Stimulated activated CD4-positive, alpha-beta T cell treated with anti-CD3 and anti-CD28 coated beads, Interleukin-1b, Interleukin-23, amount 100 ng/mL, for 1 hour (primary cell): ENCODE data around the gene SHISA6.
"Not testable (repeated sequence)": the region's sequence is repeated elsewhere in the genome, so short reads cannot be mapped to it uniquely, and the experiment has no call there.

ENCODE experiments used
- DNase-seq, 2 donors: peaks; one replicate each; pipeline ENCODE4 v3.0.0-alpha.2; 2020; ENCODE audit warnings: low read depth in 2 of 2

The SHISA6 gene

DNA sequence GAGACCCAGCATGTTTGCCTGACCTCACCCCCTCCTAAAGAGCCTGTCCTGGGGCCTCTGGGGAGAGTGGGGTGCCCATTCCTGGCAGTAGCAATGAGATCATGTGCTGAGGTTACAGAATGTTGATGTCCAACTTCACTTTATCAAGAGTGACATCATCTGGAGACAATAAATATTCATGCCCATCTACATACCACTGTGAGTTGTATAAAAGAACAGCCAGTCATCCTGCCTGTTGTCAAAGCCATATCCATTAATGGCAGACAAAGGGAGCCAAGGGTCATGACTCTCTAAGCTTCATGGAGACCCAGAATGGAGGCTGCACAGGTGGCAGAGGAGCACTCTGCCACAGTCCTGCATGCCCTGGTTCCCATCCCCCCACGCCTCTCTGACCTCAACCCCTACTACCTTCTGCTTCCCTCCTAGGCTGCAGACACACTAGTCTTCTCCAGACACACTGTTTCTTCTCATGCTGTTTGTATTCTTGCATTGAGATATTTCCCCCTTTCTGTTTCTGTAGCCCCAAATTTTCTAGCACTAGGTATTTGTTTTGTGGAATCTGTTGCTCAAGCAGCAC, 27.1 kb downstream of the SHISA6 start:
- no peak for DNase-seq

DNA sequence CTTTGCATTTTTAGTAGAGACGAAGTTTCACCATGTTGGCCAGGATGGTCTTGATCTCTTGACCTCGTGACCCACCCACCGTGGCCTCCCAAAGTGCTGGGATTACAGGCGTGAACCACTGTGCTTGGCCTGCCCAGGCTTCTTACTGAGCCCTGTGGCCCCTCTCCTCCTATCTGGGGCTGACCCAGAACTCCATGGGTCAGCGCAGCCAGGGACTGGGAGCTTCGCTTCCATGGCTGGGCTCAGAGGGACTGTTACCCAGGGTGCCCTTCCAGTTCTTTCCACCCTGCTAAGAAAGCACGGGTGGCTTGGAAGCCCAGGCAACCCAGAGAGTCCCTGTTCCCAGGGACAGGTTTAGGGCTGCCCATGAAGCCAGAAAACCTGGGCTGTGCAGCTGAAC, 28.2 kb downstream of the SHISA6 start:
- DNase-seq, result no peak

DNA sequence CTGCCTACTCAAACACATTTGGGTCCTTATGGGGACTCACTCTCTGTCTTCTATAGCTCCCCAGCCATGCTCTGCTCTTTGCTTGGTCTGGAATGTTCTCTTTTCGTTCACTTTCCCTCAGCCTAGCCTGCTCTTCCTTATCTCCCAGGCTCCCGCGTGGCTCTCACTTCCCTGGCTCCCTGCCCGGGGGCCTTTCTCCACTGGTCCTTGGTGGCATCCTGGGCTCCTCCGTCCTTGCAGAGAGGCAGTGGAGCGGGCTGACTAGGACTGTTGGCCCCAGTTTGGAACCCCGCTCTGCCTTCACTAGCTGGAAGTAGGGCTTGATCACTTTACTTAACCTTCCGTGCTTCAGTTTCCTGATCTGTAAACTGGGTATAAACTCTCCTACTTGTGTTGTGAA, 31.2 kb downstream of the SHISA6 start:
- DNase-seq, result no peak

DNA sequence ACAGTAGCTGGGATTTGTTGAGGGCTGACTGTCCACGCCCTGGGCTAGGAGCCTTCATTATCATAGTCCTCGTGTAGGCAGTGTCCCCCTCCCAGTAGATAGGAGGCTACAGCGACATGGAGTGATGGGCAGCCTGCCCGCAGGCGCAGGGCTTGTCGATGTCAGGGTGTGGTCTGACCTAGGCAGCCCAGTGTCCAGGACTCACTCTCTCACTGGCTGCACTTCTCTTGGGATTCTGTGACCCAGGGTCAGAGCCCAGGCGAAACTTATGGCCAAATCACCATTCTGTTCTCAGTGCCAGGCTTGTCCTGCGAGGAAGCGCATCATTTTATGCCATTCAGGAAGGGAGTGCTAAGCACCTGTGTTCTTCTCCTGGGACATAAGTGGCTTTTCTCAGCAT, 32.6 kb downstream of the SHISA6 start:
- DNase-seq, result no peak

DNA sequence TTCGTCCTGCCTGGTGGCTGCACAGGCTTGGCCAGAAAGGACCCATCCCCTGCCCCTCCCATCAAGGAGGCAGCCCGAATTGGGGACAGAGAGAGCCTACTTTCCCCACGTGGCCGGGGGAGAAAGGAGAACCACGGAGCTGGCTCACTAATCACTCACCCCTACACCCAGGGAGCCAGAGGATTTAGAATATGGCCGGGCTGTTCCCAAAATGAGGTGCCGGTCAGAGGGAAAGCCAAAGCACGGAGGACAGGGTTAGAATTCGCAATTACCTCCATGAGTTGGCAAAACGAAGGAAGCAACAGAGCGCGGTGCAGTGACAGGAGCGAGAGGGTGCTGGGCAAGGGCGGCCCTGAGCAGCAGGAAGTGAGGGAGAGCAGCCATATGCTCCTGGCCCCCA, 33.1 kb downstream of the SHISA6 start:
- DNase-seq, result no peak

DNA sequence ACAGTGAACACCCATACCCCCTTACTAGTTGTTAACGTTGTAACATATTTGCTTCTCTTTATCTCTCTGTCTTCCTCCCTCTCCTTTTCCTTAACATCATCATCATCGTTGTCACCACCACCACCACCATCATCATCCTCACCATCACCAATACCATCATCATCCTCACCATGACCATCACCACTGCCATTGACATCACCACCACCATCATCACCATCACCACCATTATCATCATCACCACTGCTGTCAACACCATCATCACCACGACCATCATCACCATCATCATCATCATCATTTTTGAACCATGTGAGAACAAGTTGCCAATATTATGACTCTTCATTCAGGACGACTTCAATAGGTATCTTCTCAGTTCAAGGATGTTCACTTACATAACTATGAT, 35.5 kb downstream of the SHISA6 start:
- DNase-seq, result no peak

DNA sequence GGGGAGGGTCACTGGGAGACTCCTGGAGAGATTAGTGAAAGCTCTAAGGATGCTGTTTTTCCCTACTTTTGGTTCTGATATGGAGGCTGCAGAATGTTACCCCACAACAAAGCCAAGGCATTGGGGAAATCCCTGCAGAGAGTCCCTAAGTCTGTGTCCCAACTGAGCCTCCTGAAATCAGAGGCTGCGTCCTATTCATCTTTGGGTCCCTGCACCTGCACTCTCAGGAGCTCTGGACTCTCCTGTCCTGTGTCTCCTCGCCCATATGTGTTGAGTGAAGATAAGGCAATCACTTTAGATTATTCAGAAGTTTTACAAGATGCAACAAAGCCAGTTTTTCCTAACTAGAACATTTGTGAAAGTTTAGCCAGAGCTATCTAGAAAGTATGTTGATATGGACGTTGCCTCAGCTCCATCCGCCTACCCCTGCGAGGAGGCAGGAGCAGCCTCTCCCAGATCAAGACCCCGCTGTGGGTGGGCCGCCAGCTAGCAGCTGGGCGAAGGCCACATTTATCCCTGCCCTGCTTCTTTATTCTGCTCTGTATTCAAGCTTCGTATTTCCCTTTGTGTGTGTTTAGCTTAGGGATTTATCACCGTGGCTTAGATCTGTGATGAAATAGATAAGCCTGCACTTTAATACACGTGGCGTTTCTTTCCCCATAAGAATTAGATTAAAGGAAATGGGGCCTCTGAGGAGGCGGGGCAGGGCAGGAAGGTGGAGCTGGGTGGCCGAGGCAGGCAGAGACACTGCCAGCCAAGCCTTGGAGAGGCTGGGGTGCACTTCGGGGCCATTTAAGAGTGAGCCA, 37.4 kb downstream of the SHISA6 start:
- DNase-seq, result no peak

DNA sequence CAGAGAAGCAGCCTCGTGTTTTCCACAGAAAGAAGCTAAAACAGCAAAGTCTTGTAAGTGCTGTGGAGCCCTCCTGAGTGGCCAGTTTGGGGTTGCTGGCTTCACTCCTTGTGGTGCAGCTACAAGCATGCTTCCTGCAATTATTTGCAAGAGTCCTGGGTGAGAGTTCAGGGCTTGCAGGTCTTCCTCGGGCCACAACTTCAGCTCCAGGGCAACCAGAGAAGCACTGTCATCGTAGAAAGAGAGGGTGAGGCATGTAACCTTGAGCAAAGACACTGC, 37.9 kb downstream of the SHISA6 start:
- DNase-seq, result no peak

DNA sequence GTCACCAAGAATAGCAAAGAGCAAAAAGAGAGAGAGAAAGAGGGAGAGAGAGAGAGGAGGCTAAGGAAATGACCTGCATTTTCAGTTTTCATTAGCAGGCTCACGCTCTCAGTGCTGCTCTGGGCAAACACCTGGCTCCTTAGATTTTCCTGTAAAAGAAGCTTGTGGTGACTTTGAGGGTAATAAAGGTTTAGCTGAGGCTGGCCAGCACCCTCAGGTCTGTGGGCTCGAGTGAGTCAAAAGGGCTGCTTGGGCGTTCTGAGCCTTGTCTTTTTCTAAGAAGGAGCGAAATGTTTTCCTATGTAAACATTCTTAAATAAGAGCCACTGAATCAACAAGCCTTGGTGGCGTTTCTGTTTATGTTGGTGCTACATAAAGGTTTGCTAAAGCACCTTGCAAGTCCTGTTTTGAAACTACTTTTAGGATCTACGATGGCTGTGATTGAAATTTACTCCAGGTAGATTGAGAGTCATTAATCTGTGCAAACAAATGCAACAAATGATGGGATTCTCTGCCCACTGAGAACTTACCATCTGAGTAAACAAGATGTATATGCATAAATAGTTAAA, 38.8 kb downstream of the SHISA6 start:
- DNase-seq, result no peak

DNA sequence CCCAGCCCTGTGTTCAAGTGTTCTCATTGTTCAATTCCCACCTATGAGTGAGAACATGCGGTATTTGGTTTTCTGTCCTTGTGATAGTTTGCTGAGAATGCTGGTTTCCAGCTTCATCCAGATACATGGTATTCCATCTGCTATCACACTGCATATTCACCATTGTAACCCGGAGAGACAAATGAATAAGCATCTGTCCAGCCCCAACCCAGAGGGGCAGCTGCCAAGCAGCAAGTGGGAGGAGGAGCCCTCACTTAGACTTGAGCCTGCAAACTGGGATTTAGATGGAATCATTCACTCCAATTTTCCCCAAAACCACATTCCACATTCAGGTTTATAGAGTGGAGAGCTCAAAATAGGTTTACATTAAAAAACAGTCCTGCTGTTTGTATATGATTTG, 41.6 kb downstream of the SHISA6 start:
- DNase-seq, result no peak

DNA sequence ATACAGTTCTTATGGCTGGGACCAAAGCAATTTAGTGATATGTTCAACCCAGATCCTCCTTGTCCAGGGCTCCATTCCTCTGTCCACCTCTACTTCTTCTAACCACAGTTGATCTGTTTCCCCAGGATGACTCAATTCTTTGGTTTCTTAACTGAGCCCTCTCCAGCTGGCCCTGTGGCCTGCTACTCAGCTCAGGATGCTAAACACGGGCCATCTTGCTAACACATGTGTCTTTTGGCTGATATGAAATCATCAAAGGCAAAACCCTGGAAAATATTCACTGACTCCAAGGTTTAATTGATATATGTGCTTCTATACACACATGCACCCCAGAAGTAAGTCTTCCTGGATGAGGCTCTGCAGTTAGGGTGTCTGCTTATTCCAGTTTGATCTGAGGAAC, 43.8 kb downstream of the SHISA6 start:
- no peak for DNase-seq

DNA sequence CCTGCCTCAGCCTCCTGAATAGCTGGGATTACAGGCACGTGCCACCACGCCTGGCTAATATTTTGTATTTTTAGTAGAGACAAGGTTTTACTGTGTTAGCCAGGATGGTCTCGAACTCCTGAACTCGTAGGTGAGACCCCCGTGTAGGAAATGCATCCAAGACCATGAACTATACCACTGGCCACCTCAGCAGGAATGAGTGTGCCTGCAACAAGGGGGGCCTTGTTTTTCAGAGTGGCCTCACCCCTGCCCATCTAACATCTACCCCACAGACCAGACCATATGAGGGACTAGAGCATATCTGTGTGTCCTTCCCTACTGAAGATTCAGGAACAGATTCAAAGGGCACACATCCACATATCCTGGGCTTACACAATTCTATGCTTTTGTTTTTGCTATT, 44.9 kb downstream of the SHISA6 start:
- DNase-seq, result no peak

DNA sequence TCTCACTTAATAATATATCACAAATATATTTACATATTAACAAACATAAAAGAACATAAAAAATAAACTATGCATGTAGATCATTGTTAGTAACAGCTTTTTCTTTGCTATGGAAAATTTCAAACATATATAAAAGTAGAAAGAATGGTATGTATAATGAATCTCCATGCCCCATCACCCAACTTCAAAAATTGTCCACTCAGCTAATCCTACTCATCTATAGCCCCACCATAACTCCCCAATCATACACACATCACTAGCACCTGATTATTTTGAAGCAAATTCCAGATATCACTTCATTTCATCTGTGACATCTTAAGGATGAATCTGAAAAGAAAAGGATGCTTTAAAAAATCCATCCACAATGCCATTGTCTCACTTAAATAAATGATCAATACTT, 46.8 kb downstream of the SHISA6 start:
- DNase-seq, result no peak

DNA sequence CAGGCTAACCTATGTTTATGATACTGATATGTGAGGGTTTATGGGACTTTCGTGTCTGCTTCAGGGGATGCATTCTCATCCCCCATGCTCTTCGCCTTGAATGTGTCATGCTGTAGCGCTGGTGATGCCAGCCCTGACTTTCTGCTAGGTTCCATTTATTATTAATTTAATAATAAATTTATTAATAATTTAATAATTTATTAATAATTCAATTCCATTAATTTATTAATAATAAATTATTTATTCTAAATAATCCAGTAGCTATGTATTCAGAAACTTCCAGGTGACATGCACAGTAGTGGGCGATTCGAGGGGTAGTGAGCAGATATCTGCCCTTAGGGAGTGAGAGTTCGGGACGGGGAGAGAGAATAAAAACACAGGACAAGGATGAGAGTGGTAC, 49.8 kb downstream of the SHISA6 start:
- DNase-seq, result no peak

DNA sequence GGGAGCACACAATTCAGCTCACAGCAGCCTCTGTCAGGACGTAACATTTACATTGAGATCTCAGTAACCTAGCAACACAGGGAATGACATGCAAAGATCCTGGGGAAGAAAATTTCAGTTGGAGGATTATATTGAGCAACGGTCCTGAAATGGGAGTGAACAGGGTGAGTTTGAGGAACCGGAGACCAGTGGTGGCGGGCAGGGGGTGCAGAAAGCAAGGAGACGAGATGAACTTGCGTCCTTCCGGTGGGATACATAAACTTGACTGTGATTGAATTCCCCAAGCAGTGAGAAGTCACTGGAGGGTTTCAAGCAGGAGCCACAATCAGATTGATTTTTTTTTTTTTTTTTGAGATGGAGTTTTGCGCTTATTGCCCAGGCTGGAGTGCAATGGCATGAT, 51.5 kb downstream of the SHISA6 start:
- DNase-seq, result no peak

DNA sequence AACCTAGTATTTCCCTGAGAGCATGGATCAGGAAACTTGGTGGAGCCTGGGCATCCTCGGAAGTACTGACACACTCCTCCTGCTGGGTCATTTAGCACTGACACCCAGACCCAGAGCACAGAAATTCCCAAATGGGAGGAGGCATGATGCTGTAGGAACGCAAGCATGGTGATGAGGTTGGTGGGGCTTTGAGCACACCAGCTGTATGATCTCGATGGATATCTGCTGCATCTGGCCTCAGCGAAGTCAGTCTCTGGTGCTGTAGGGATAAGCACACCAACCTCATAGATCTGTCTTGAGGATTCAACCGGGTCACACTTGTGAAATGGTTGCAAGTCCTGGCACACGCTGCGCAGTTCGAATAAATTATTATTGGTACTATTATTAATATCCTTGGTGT, 52.5 kb downstream of the SHISA6 start:
- DNase-seq, result no peak

DNA sequence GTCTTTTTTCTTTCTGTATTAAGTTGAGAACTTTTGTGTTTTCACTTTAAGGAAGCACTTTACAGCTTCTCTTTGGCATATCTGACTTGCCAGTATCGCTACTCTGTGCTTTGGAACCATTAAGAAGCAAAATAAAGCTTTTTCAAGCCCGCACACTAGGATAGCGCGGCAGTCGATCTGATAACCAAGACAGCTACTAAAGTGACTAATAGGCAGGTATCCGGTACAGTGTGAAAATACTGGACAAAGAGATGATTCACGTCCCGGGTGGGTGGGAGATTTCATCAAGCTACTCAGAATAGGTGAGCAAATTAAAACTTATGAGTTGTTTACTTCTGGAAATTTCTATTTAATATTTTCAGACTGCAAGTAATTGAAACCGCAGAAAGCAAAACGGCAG, 53.8 kb downstream of the SHISA6 start:
- DNase-seq, result no peak

DNA sequence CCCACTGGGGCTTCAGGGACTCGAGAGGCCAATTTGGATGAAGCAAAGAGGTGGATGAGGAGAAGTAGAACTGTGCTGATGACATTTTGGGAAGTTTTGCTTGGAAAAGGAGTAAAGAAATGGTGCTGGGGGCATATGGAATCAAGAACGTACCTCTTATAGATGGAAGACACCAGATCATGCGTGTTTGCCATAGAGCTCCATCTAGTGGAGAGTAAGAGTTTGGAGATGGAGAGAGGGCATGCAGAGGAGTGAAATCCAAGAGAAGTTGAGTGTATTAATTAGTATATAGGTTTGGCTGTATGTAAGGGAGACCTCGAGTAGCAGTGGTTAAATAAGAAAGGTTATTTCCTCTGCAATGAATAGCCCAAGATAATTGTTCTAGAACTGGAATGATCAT, 56.0 kb downstream of the SHISA6 start:
- no peak for DNase-seq

DNA sequence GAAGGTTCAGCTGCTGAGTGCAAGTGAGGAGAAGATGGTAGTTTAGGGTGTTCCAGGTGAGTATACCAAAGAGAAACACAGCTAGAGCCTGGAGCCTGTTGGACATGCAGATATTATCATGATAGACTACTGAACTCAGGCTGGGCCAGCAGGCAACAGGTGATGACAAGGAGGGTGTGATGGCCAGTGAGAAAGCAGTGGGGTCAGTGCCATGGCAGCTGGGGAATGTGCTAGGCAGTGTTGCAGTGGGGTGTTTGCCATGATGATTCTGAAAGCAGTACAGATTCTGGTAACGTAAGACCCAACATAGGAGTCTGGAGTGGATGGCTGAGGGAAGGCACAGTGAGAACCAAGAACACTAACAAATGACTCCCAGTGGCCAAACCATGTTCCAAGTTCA, 57.4 kb downstream of the SHISA6 start:
- no peak for DNase-seq

DNA sequence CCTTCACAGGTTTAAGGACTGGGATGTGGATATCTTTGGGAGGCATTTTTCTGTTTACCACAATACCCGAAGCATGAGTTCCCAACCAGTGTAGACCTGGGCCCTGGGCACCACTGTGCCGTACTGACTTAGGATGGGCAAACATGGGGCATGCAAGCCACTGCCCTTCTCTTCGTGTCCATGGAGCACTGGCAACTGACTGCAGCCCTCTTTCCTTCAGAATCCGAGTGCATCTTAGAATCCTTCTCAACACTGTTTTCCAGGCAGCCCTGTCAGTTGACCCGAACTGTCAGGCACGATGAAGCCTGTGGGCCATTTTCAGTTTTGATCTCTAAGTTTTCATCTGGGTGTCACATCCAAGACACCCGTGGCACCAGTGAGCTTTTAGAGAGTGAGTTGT, 59.2 kb downstream of the SHISA6 start:
- DNase-seq, result no peak

DNA sequence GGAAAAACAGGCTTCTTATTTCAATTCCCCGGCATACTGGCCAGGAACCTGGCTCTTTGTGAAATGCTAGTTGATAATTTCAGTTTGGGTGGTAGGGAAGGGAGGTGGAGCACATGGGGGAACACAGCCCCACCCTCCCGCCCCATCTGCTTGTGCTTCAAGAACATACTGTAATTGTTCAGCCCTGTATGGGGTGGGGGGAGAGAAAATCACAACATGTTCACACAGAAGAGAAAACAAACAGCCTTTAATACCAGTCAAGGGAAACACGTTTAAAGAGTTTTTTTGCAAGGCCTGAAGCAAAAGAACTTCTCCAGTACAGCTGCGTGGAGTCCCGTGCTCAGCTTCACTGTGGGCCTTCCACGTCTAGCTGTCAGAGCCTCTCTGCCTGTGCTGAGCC, 59.7 kb downstream of the SHISA6 start:
- no peak for DNase-seq

DNA sequence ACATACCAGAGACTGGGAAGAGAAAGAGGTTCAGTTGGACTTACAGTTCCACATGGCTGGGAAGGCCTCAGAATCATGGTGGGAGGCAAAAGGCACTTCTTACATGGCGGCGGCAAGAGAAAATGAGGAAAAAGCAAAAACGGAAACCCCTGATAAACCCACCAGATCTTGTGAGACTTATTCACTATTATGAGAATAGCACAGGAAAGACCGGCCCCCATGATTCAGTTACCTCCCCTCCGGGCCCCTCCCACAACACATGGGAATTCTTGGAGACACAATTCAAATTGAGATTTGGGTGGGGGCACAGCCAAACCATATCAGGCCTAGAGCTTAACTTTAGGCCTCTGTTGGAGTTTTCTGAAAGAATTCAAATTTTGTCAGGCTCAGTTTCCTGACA, 60.9 kb downstream of the SHISA6 start:
- DNase-seq, result not testable (repeated sequence)

DNA sequence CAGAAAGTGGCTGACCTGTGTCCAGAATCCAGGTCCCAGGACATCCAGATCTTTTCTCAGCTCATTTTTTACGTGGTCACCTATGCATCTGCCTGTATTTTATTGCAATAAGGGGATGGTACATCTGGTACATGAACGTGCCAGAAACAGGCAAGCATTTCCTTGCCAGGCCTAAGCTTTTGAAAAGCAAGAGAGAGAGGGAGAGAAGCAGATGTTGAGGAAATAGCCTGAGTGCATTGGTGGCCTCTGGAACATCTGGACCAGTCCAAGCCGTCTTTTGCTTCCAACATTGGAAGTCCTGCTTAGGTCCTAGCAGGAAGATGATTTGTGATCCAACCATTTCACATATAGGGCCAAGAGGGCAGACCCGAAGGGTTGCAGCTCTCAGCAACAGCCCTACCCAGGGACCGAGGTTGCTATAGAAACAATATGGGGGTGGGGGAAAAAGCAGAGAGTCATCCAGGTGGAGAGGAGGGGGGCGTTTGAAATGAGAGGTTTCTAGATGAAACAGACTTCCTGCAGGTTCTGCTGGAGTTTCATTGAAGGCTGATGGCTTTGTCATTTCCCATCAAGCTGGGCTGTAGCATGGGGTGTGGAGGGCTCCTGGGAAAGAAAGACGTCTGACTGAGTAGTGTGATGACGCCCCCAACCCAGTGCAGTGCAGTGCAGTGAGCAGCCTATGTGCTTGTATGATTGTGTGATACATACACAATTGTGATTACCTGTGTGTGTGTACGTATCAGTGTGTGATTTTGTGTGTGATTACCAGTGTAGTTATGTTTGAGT, 61.6 kb downstream of the SHISA6 start:
- no peak for DNase-seq
